Karpas-422 (cell line): ENCODE data around the gene MAP7D1. TPM values are rescaled to one million over a fixed set of nuclear protein-coding genes. Genes with fewer than 3 reads are reported as not detected.
"Not testable (repeated sequence)": the region's sequence is repeated elsewhere in the genome, so short reads cannot be mapped to it uniquely, and the experiment has no call there.

Experiments
- DNase-seq: peaks from one replicate; pipeline ENCODE4 v3.0.0-alpha.2; 2015
- H2AFZ ChIP-seq: fragments of 200-600 bp; sonication (generic); 2 replicates; pipeline ENCODE4 v1.6.1; 2014; ENCODE audit warnings: antibody characterized with exemption, low read length, mixed read lengths
- H3K27ac ChIP-seq: fragments of 200-600 bp; sonication (generic); 2 replicates; pipeline ENCODE4 v1.5.1; 2014; ENCODE audit warnings: mild to moderate bottlenecking, low read length, moderate library complexity
- H3K27me3 ChIP-seq: fragments of 200-600 bp; sonication (generic); 2 replicates; pipeline ENCODE4 v1.6.1; 2014; ENCODE audit warnings: low read length, mixed read lengths
- H3K36me3 ChIP-seq: fragments of 200-600 bp; sonication (generic); 2 replicates; pipeline ENCODE4 v1.6.1; 2014; ENCODE audit warnings: low read length, mixed read lengths; ENCODE audit not compliant: insufficient read depth
- H3K4me1 ChIP-seq: fragments of 200-600 bp; sonication (generic); 2 replicates; pipeline ENCODE4 v1.6.1; 2014; ENCODE audit warnings: mild to moderate bottlenecking, low read length, mixed read lengths
- H3K4me2 ChIP-seq: fragments of 200-600 bp; sonication (generic); 2 replicates; pipeline ENCODE4 v1.6.1; 2014; ENCODE audit warnings: low read length, low read depth, mild to moderate bottlenecking; ENCODE audit not compliant: poor library complexity, severe bottlenecking
- H3K4me3 ChIP-seq: fragments of 200-600 bp; sonication (generic); 2 replicates; pipeline ENCODE4 v1.5.1; 2014; ENCODE audit warnings: mild to moderate bottlenecking, antibody characterized with exemption, low read length, mixed read lengths
- H3K79me2 ChIP-seq: fragments of 200-600 bp; sonication (generic); 2 replicates; pipeline ENCODE4 v1.6.1; 2014; ENCODE audit warnings: mild to moderate bottlenecking, low read length, mixed read lengths
- H3K9ac ChIP-seq: fragments of 200-600 bp; sonication (generic); 2 replicates; pipeline ENCODE4 v1.6.0; 2014; ENCODE audit warnings: low read length
- H3K9me2 ChIP-seq: fragments of 200-600 bp; sonication (generic), shearing (Covaris generic); replicated peaks from 2 replicates; pipeline ENCODE4 v1.6.0; 2014; ENCODE audit warnings: mild to moderate bottlenecking, low read length, moderate library complexity; ENCODE audit not compliant: insufficient read depth
- H3K9me3 ChIP-seq: fragments of 300-700, 200-600 bp; sonication (generic); 2 replicates; pipeline ENCODE4 v1.6.1; 2014; ENCODE audit warnings: low read length, mixed read lengths
- H4K20me1 ChIP-seq: fragments of 200-600 bp; sonication (generic); 2 replicates; pipeline ENCODE4 v1.6.1; 2014; ENCODE audit warnings: mild to moderate bottlenecking, antibody characterized with exemption, low read length, low read depth; ENCODE audit not compliant: insufficient read depth
- total RNA-seq: library from RNA; depleted of rRNA; stranded (reverse); fragments of >200 nt; shearing (Covaris generic); gene quantifications from 2 replicates; pipeline ENCODE4 v1.2.3, GENCODE V29; 2014; ENCODE audit warnings: low replicate concordance

MAP7D1 gene
- total RNA-seq, 1 experiment from 2014 or later: 24.1 TPM

GRCh38 chr1:36178471-36179219 is 22.7 kb downstream of the MAP7D1 start:
- Histone ChIP-seq H3K9ac (no peak overlapping the region), H3K4me1 (peaks cover 21% of the 10 kb centered on the region), H3K9me3 (no peaks in the 10 kb centered on the region), H4K20me1 (peaks cover 19% of the 10 kb centered on the region; the same call in 1 of the 2 replicates), H3K79me2 (peaks cover 6% of the 10 kb centered on the region; the same call in 1 of the 2 replicates), H3K27ac (no peak overlapping the region), H2AFZ (no peak overlapping the region), H3K27me3 (no peaks in the 10 kb centered on the region), H3K9me2 (no peaks in the 10 kb centered on the region), H3K4me3 (no peak overlapping the region), H3K36me3 (peaks cover 26% of the 10 kb centered on the region), H3K4me2 (no peak overlapping the region)
- no peak for DNase-seq

- Histone ChIP-seq H3K4me1 (peaks cover 16% of the 10 kb centered on the region), H4K20me1 (peaks cover 14% of the 10 kb centered on the region; the same call in 1 of the 2 replicates), H3K9ac (no peak overlapping the region), H3K27ac (no peak overlapping the region), H2AFZ (no peak overlapping the region), H3K4me2 (no peak overlapping the region), H3K27me3 (no peaks in the 10 kb centered on the region), H3K9me2 (no peaks in the 10 kb centered on the region), H3K79me2 (peaks cover 2% of the 10 kb centered on the region; the same call in 1 of the 2 replicates), H3K4me3 (no peak overlapping the region), H3K9me3 (no peaks in the 10 kb centered on the region), H3K36me3 (peaks cover 21% of the 10 kb centered on the region)
- no peak for DNase-seq
Measured at GRCh38 chr1:36179220-36179600, 23.2 kb downstream of the MAP7D1 start.

- Histone ChIP-seq H3K36me3 (peaks cover 17% of the 10 kb centered on the region), H3K79me2 (no peaks in the 10 kb centered on the region), H3K9ac (no peak overlapping the region), H3K27ac (no peak overlapping the region), H3K27me3 (no peaks in the 10 kb centered on the region), H2AFZ (no peak overlapping the region), H3K4me2 (no peak overlapping the region), H4K20me1 (no peaks in the 10 kb centered on the region), H3K4me1 (peaks cover 2% of the 10 kb centered on the region), H3K9me2 (no peaks in the 10 kb centered on the region), H3K9me3 (no peaks in the 10 kb centered on the region), H3K4me3 (no peak overlapping the region)
- no peak for DNase-seq
Measured at GRCh38 chr1:36182734-36183133, 26.8 kb downstream of the MAP7D1 start.

- Histone ChIP-seq H3K4me1 (peaks cover 5% of the 10 kb centered on the region), H3K79me2 (no peaks in the 10 kb centered on the region), H3K27me3 (no peaks in the 10 kb centered on the region), H3K4me3 (no peak overlapping the region), H3K9me3 (no peaks in the 10 kb centered on the region), H3K36me3 (peaks cover 17% of the 10 kb centered on the region), H2AFZ (no peak overlapping the region), H3K27ac (no peak overlapping the region), H3K9me2 (no peaks in the 10 kb centered on the region), H4K20me1 (no peaks in the 10 kb centered on the region), H3K9ac (no peak overlapping the region), H3K4me2 (no peak overlapping the region)
- no peak for DNase-seq
Measured at GRCh38 chr1:36183309-36183856, 27.4 kb downstream of the MAP7D1 start.

- Histone ChIP-seq H3K79me2 (no peaks in the 10 kb centered on the region), H3K9ac (0 out of 2 replicates have a peak overlapping the region, but pooled peaks have one; percentile 7), H3K9me2 (no peaks in the 10 kb centered on the region), H3K36me3 (no peaks in the 10 kb centered on the region), H3K27ac (no peak overlapping the region), H4K20me1 (no peaks in the 10 kb centered on the region), H2AFZ (no peak overlapping the region), H3K4me3 (no peak overlapping the region), H3K27me3 (no peaks in the 10 kb centered on the region), H3K4me2 (no peak overlapping the region), H3K4me1 (peaks cover 5% of the 10 kb centered on the region), H3K9me3 (no peaks in the 10 kb centered on the region)
- DNase-seq: peak; percentile 93
Measured at GRCh38 chr1:36187800-36188593, 32.0 kb downstream of the MAP7D1 start.

- H3K9me2 ChIP-seq, H3K27me3 ChIP-seq, H3K27ac ChIP-seq, H3K4me2 ChIP-seq, H3K4me3 ChIP-seq, H3K79me2 ChIP-seq, H3K9ac ChIP-seq, DNase-seq, H3K36me3 ChIP-seq, H3K9me3 ChIP-seq, H2AFZ ChIP-seq, H4K20me1 ChIP-seq: not testable (repeated sequence)
- H3K4me1 ChIP-seq: peaks cover 11% of the 10 kb centered on the region
Measured at GRCh38 chr1:36196805-36197204, 40.8 kb downstream of the MAP7D1 start.

GRCh38 chr1:36198641-36199040 is 42.7 kb downstream of the MAP7D1 start:
- H2AFZ ChIP-seq: no peak overlapping the region
- no peaks in the 10 kb centered on the region for H3K9me2 ChIP-seq
- H3K27me3 ChIP-seq: no peaks in the 10 kb centered on the region
- no peak for DNase-seq
- H3K27ac ChIP-seq: no peak overlapping the region
- no peak overlapping the region for H3K4me2 ChIP-seq
- no peaks in the 10 kb centered on the region for H3K9me3 ChIP-seq
- H3K4me1 ChIP-seq: peaks cover 11% of the 10 kb centered on the region
- no peak overlapping the region for H3K4me3 ChIP-seq
- H3K79me2 ChIP-seq: no peaks in the 10 kb centered on the region
- no peak overlapping the region for H3K9ac ChIP-seq
- H4K20me1 ChIP-seq: no peaks in the 10 kb centered on the region
- no peaks in the 10 kb centered on the region for H3K36me3 ChIP-seq
